Endothelial cell of umbilical vein (primary cell): ENCODE data around the gene INPP4B. TPM values are rescaled to one million over a fixed set of nuclear protein-coding genes. Genes with fewer than 3 reads are reported as not detected.

Experiments used
- BruUV-seq: library from RNA; stranded (reverse); fragments of 400-500 nt; replicated peaks from 2 replicates; lab custom pipeline; 2021; lab: Mats Ljungman, UMichigan
- CTCF ChIA-PET: fragments of 300-600, 350-600 bp; sonication (Branson Sonifier 250); formaldehyde crosslinking; loops from one replicate; lab custom pipeline; 2021; ENCODE audit warnings: antibody characterized with exemption, inconsistent platforms; lab: Charles Lee
- POLR2A ChIA-PET: fragments of 300-600, 350-600 bp; sonication (Branson Sonifier 250); formaldehyde crosslinking; loops from one replicate; lab custom pipeline; 2021; ENCODE audit warnings: antibody characterized with exemption, inconsistent platforms; lab: Charles Lee
- DNase-seq: peaks from one replicate; pipeline ENCODE4 v3.0.0-alpha.2; 2011; ENCODE audit warnings: low read depth, low spot score
- FAIRE-seq: peaks from 2 replicates; lab custom pipeline; 2011; peaks lifted over from hg19 to GRCh38; lab: Jason Lieb, UNC
- H2AFZ ChIP-seq: 2 replicates; pipeline ENCODE4 v1.6.0; 2012; ENCODE audit warnings: low read depth, low read length, control low read depth, inconsistent platforms
- H3K27ac ChIP-seq: 2 replicates; pipeline ENCODE4 v1.5.1; 2011; ENCODE audit warnings: low read depth, mild to moderate bottlenecking, control low read depth, low read length, moderate library complexity; ENCODE audit not compliant: insufficient read depth
- H3K27me3 ChIP-seq, 2 experiments: 2 replicates each; pipeline versions ENCODE4 v1.6.0 to v1.6.1; 2011; ENCODE audit warnings: low read length in 2 of 2, mixed read lengths in 1 of 2; ENCODE audit not compliant: control insufficient read depth in 2 of 2, insufficient read depth in 2 of 2
- H3K36me3 ChIP-seq, 2 experiments: 2 replicates in 1 of 2; 3 replicates in 1 of 2; pipeline ENCODE4 v1.5.1; 2011; ENCODE audit warnings: low read length in 2 of 2, mild to moderate bottlenecking in 1 of 2, moderate library complexity in 1 of 2; ENCODE audit not compliant: control insufficient read depth in 2 of 2, insufficient read depth in 2 of 2; ENCODE audit errors: extremely low read depth in 1 of 2
- H3K4me1 ChIP-seq: 3 replicates; pipeline ENCODE4 v1.5.1; 2011; ENCODE audit warnings: mild to moderate bottlenecking, low read length; ENCODE audit not compliant: control insufficient read depth, insufficient read depth; ENCODE audit errors: extremely low read depth
- H3K4me2 ChIP-seq: 2 replicates; pipeline ENCODE4 v1.6.1; 2011; ENCODE audit warnings: low read length, control low read depth, mixed read lengths; ENCODE audit not compliant: insufficient read depth
- H3K4me3 ChIP-seq, 3 experiments: fragments of 200-600 bp in 1 of 3; sonication (generic), shearing (Covaris generic) in 1 of 3; replicated peaks in 1 of 3; 2 replicates each; pipeline ENCODE4 v1.5.1; 2011 to 2016; ENCODE audit warnings: control low read depth in 3 of 3, low read length in 3 of 3, mild to moderate bottlenecking in 2 of 3, inconsistent platforms in 1 of 3, low read depth in 1 of 3, moderate library complexity in 1 of 3; ENCODE audit not compliant: insufficient read depth in 1 of 3
- H3K79me2 ChIP-seq: 2 replicates; pipeline ENCODE4 v1.6.0; 2012; ENCODE audit warnings: low read length, inconsistent platforms; ENCODE audit not compliant: control insufficient read depth, insufficient read depth
- H3K9ac ChIP-seq: replicated peaks from 2 replicates; pipeline ENCODE3; 2011; ENCODE audit warnings: low read length, control low read depth; ENCODE audit not compliant: insufficient read depth; ENCODE audit errors: extremely low read depth
- H3K9me1 ChIP-seq: replicated peaks from 3 replicates; pipeline ENCODE4 v1.6.0; 2011; ENCODE audit warnings: mild to moderate bottlenecking, low read length; ENCODE audit not compliant: control insufficient read depth, insufficient read depth; ENCODE audit errors: extremely low read depth
- H3K9me3 ChIP-seq: replicated peaks from 2 replicates; pipeline ENCODE4 v1.5.1; 2012; ENCODE audit warnings: low read length, inconsistent platforms; ENCODE audit not compliant: control insufficient read depth, insufficient read depth
- H4K20me1 ChIP-seq: replicated peaks from 2 replicates; pipeline ENCODE3; 2011; ENCODE audit warnings: mild to moderate bottlenecking, low read length; ENCODE audit not compliant: control insufficient read depth, insufficient read depth; ENCODE audit errors: extremely low read depth
- EZH2 ChIP-seq: IDR thresholded peaks from 2 replicates; pipeline ENCODE4 v1.6.1; 2012; ENCODE audit warnings: borderline replicate concordance, low read depth, mild to moderate bottlenecking, moderate library complexity, low read length, inconsistent platforms; ENCODE audit not compliant: severe bottlenecking
- FOS ChIP-seq: IDR thresholded peaks from 2 replicates; pipeline ENCODE4 v1.6.1; 2011; ENCODE audit warnings: mild to moderate bottlenecking, low read length, moderate library complexity, borderline replicate concordance; ENCODE audit not compliant: insufficient read depth
- GATA2 ChIP-seq: IDR thresholded peaks from 2 replicates; pipeline ENCODE4 v1.7.0; 2011; ENCODE audit warnings: low read depth, mild to moderate bottlenecking, moderate library complexity, mixed read lengths, low read length; ENCODE audit not compliant: insufficient read length, insufficient read depth
- JUN ChIP-seq: IDR thresholded peaks from 2 replicates; pipeline ENCODE4 v1.6.1; 2011; ENCODE audit warnings: borderline replicate concordance, low read depth; ENCODE audit not compliant: insufficient read length, insufficient read depth
- MYC ChIP-seq: IDR thresholded peaks from one replicate; pipeline ENCODE4 v1.6.1; 2011; ENCODE audit warnings: mild to moderate bottlenecking, low read depth, low read length
- POLR2A ChIP-seq: IDR thresholded peaks from 2 replicates; pipeline ENCODE4 v1.6.1; 2012; ENCODE audit warnings: low read depth, mild to moderate bottlenecking, control low read depth, low read length
- POLR2AphosphoS5 ChIP-seq: IDR thresholded peaks from 2 replicates; pipeline ENCODE4 v1.6.1; 2012; ENCODE audit warnings: low read depth, mild to moderate bottlenecking, control low read depth, low read length, moderate library complexity; ENCODE audit not compliant: insufficient read depth
- dilution Hi-C: fragments of 300-500 bp; cut with MboI; formaldehyde crosslinking; loops from one replicate; pipeline ENCODE4 v1.15.0; 2019; ENCODE audit warnings: low sequenced_read_pairs; ENCODE audit not compliant: extremely low pct_ligation_motif_present
- intact Hi-C: fragments of 100-400 bp; cut with micrococcal nuclease; formaldehyde crosslinking; loops from one replicate; pipeline ENCODE4 v1.10.0; 2022
- polyA plus RNA-seq, 4 experiments: library from polyadenylated mRNA; depleted of rRNA in 3 of 4; stranded (reverse) in 3 of 4; unstranded in 1 of 4; fragments of >200 nt; gene quantifications; 2 replicates each; pipeline versions ENCODE4 v1.2.1 to v1.2.3, GENCODE V29; 2011 to 2012; ENCODE audit warnings: missing spikeins in 1 of 4
- total RNA-seq: library from RNA; stranded (reverse); gene quantifications from 2 replicates; pipeline ENCODE4 v1.2.3, GENCODE V29; 2021
- TF ChIP-seq, protein P1 (sequence below): IDR thresholded peaks from 2 replicates; pipeline ENCODE4 v1.6.1; 2011; ENCODE audit not compliant: insufficient read depth, insufficient read length
- TF ChIP-seq, protein P2 (sequence below), 2 donors: IDR thresholded peaks; 1 replicate in 1 of 2; 2 replicates in 1 of 2; pipeline ENCODE4 v1.5.1; 2011; ENCODE audit warnings: low read length in 2 of 2, mild to moderate bottlenecking in 2 of 2, moderate library complexity in 2 of 2, control low read depth in 1 of 2, inconsistent platforms in 1 of 2, low read depth in 1 of 2; ENCODE audit not compliant: insufficient read depth in 1 of 2; ENCODE audit errors: extremely low read depth in 1 of 2

INPP4B gene
- total and polyA plus RNA-seq, 2 donors (not counting 3 experiments of a cell fraction or from before 2014, with no cell fraction given) = 0.41 to 3.1 TPM

DNA sequence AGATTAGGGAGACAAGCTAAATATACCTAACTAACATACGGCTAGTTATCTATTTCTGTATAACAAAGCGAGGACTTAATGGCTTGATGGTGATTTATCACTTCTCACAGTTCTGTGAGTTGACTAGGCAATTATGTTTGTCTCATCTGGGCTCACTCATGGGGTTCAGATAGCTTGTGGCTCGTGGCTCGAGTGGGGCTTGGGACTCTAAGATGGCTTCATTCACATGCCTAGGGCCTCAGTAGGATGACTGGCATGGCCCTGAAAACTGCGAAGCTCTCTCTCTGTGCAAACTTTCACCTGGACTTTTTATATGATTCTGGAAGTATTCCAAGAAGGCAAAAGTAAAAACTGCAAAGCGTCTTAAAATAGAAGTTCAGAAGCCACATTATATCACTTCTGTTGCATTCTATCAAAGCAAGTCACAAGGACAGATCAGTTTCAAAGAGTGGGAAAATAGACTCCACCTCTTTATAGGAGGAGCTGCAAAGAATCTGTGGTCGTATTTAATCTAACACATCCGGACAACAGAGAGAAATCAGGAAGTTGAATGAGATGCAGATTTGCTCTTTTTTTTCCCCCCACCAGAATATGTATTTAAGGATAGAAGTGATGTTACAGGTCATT lies 491.2 kb downstream of the INPP4B start:
- CTCF ChIA-PET = interaction anchor here (0.6 to 5.7 kb wide), 13 partner anchors 8 to 1008 kb away, joined by 3 to 91 read pairs (median 4); no protein-coding TSS in a partner anchor

More for the DNA sequence above, 491.2 kb downstream of the INPP4B start:
- FAIRE-seq (no peak), DNase-seq (no peak)
- intact Hi-C loops (loop anchor here (5.0 kb wide), 1 partner anchor 832 kb away; no protein-coding TSS in a partner anchor), dilution Hi-C loops (no loop called here)
- Histone ChIP-seq H3K27ac (no peak overlapping the region), H3K4me1 (peaks cover 21% of the 10 kb centered on the region), H3K4me3 (no peak overlapping the region), H3K9me3 (no peaks in the 10 kb centered on the region), H2AFZ (no peak overlapping the region), H3K27me3 (no peaks in the 10 kb centered on the region), H3K4me2 (no peak overlapping the region), H3K9ac (no peak overlapping the region), H3K9me1 (no peaks in the 10 kb centered on the region), H4K20me1 (no peaks in the 10 kb centered on the region), H3K36me3 (no peaks in the 10 kb centered on the region), H3K79me2 (no peaks in the 10 kb centered on the region)
- TF ChIP-seq, protein P1, sequence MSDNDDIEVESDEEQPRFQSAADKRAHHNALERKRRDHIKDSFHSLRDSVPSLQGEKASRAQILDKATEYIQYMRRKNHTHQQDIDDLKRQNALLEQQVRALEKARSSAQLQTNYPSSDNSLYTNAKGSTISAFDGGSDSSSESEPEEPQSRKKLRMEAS = no peak
- no peak for TF ChIP-seq POLR2A
- TF ChIP-seq, protein P2, sequence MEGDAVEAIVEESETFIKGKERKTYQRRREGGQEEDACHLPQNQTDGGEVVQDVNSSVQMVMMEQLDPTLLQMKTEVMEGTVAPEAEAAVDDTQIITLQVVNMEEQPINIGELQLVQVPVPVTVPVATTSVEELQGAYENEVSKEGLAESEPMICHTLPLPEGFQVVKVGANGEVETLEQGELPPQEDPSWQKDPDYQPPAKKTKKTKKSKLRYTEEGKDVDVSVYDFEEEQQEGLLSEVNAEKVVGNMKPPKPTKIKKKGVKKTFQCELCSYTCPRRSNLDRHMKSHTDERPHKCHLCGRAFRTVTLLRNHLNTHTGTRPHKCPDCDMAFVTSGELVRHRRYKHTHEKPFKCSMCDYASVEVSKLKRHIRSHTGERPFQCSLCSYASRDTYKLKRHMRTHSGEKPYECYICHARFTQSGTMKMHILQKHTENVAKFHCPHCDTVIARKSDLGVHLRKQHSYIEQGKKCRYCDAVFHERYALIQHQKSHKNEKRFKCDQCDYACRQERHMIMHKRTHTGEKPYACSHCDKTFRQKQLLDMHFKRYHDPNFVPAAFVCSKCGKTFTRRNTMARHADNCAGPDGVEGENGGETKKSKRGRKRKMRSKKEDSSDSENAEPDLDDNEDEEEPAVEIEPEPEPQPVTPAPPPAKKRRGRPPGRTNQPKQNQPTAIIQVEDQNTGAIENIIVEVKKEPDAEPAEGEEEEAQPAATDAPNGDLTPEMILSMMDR (IDR thresholded peaks at IDR 0.05; ENCODE audit: extremely low read depth in 1 of 2, insufficient read depth in 1 of 2, low read depth in 1 of 2, low read length in 2 of 2) = no peak
- TF ChIP-seq MYC = no peak
- TF ChIP-seq GATA2 = no peak
- TF ChIP-seq EZH2 = no peak
- TF ChIP-seq POLR2AphosphoS5 = no peak
- TF ChIP-seq JUN = no peak
- TF ChIP-seq FOS = no peak
- no TSS peak for BruUV-seq
- POLR2A ChIA-PET = no interaction called here
